ENCODE data around the gene FGG.

FGG gene

GRCh38 chr4:154612472-154613414 is at the start of gene FGG:
FGG (minus strand) TSS chr4:154612656; CDS start chr4:154612609, 47 bp downstream.
- Mint-ChIP-seq H3K27ac (no peak within 1 kb of the TSS), H3K9me3 (no peaks in the 10 kb centered on the region), H3K27me3 (peaks cover 9% of the 10 kb centered on the region), H3K4me1 (peaks cover 8% of the 10 kb centered on the region), H3K4me3 (no peak within 1 kb of the TSS)
- DNase-seq (no peak), ATAC-seq (no peak)

DNA sequence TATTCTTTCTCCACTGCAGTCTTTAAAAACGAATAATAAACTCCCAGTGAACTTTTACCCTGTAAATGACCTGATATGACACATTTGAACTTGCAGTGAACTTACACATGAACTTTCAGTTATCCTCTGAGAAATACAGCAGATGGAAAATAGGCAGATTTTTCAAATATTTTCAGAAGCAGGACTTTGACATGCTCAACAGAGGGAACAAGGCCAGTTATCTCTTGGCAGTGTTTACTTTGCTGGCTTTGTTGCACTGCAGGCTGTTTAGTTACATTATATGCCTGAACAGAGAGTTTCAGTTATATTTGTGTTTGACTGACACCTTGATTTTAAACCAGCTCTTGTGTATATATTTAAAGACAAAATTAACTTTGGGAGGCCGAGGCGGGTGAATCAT is 47.6 kb upstream of the FGG start:
- Mint-ChIP-seq H3K27me3 (peaks cover 9% of the 10 kb centered on the region), H3K27ac (no peak overlapping the region), H3K4me3 (no peak overlapping the region), H3K4me1 (no peaks in the 10 kb centered on the region), H3K9me3 (no peaks in the 10 kb centered on the region)
- ATAC-seq (no peak), DNase-seq (no peak)

DNA sequence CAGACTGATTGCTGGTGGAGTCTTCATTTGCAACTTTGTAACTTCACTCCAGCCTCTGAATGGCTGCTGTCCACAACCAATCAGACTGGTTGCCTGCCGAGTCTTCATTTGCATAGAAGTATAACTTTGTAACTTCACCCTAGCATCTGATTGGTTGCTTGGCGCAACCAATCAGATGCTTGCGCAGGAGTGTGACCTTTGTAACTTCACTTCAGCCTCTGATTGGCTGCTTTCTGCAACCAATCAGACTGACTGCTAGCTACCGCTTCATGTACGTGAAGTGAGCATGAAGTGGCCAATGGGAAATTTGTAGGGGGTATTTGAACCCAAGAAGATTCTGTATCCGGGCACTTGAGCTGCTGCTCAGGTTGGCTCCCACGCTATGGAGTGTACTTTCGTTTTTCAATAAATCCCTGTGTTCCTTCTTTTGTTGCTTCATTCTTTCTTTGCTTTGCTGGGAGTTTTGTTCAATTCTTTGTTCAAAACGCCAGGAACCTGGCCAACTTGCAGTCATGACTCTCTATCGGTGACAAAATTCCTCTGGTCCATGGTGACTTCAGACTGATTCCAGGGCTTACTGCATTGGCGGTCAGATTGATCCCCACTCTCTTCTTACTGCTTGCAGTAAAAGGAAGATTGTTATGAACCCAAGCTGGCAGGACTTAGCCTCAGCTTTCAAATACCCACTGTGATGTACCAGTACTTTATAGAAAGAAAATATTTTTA is 46.4 kb upstream of the FGG start:
- Mint-ChIP-seq H3K27ac (no peak overlapping the region), H3K27me3 (peaks cover 12% of the 10 kb centered on the region), H3K9me3 (no peaks in the 10 kb centered on the region), H3K4me3 (no peak overlapping the region), H3K4me1 (no peaks in the 10 kb centered on the region)
- DNase-seq: no peak
- ATAC-seq: no peak

- ATAC-seq: no peak
- Mint-ChIP-seq H3K4me1 (no peaks in the 10 kb centered on the region), H3K27ac (no peak overlapping the region), H3K27me3 (peaks cover 21% of the 10 kb centered on the region), H3K4me3 (no peak overlapping the region), H3K9me3 (no peaks in the 10 kb centered on the region)
- no peak for DNase-seq
Observed at GRCh38 chr4:154643493-154643892, 31.0 kb upstream of the FGG start.

DNA sequence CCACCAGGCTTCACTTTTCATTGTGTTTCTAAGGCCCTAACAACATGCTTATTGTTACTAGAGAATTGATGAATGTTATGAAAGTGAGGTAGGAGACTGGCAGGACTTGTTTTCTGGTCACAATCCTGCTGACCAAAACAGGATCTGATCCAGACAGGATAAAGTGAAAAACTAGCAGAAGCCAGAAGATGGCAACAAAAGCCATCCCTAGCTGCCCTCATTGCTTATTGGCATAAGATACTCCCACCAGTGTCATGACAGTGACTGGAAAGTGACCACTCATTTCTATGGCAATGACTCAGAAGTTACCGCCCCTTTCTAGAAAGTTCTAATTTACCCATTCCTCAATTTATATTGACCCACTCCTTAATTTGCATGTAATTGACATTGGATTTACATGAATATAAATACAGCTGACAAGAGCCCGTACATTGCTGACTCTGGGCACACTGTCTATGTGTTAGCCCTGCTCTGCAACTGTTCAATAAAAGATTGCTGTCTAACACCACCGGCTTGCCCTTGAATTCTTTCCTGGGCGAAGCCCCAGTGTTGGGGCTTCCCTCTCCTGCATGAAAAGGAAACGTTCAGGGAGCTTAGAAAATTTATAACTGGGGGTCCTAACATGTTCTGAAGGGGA is 30.0 kb upstream of the FGG start:
- Mint-ChIP-seq H3K4me3 (no peak overlapping the region), H3K4me1 (no peaks in the 10 kb centered on the region), H3K27ac (no peak overlapping the region), H3K27me3 (peaks cover 12% of the 10 kb centered on the region), H3K9me3 (no peaks in the 10 kb centered on the region)
- DNase-seq: no peak
- no peak for ATAC-seq

DNA sequence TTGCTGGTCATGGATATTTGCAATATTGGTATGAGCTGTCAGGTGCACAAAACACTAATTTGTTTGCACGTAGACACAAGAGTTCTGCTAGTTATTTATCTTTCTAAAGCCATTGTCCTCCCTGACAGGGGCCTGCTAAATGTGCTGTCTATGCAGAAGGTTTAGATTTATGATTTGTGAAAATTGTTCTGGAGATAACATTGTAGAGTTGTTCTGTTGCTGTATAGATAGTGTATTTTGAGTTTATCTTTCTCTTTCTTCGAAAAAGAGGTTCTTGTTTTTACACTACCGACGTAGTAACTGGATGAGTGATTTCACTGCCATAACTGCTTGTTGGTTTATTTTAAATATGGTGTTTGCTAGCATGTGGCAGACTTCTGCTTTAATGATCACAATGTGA is 28.5 kb upstream of the FGG start:
- DNase-seq (no peak), ATAC-seq (no peak)
- H3K9me3 Mint-ChIP-seq: no peaks in the 10 kb centered on the region
- H3K4me1 Mint-ChIP-seq: no peaks in the 10 kb centered on the region
- H3K4me3 Mint-ChIP-seq: no peak overlapping the region
- H3K27me3 Mint-ChIP-seq: peaks cover 7% of the 10 kb centered on the region
- no peak overlapping the region for H3K27ac Mint-ChIP-seq

DNA sequence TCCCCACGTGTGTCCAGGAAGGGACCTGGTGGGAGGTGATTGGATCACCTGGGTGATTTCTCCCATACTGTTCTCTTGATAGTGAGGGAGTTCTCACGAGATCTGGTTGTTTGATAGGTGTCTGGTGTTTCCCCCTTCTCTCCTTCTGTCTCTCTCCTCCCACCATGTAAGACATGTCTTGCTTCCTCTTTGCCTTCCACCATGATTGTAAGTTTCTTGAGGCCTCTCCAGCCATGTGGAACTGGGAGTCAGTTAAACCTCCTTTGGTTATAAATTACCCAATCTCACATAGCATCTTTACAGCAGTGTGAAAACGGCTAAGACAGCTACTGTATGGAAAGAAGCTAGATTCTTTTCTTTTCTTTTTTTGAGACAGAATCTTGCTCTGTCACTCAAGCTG is 21.6 kb upstream of the FGG start:
- Mint-ChIP-seq H3K27ac (no peak overlapping the region), H3K4me1 (no peaks in the 10 kb centered on the region), H3K9me3 (no peaks in the 10 kb centered on the region), H3K4me3 (no peak overlapping the region), H3K27me3 (peaks cover 29% of the 10 kb centered on the region)
- DNase-seq (no peak), ATAC-seq (no peak)

DNA sequence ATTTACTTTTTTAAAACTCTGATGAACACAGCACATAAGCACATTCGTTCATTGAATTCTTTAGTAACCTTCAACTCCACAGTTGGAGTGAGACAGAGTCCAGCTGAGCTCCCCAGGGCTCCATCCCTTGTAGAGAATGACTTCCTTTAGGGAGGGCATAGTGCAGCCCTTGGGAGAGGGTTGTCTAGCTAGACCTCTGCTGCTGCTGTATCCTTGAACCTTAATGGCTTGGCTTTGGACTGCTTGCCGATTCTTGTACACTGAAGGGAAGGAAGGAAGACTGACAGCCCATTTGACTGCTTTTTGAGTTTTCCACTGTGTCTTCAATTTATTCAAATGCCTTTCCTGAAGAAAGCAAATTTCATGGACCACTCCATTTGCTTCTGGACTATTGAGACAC is 19.4 kb upstream of the FGG start:
- no peak overlapping the region for H3K27ac Mint-ChIP-seq
- no peaks in the 10 kb centered on the region for H3K4me1 Mint-ChIP-seq

DNA sequence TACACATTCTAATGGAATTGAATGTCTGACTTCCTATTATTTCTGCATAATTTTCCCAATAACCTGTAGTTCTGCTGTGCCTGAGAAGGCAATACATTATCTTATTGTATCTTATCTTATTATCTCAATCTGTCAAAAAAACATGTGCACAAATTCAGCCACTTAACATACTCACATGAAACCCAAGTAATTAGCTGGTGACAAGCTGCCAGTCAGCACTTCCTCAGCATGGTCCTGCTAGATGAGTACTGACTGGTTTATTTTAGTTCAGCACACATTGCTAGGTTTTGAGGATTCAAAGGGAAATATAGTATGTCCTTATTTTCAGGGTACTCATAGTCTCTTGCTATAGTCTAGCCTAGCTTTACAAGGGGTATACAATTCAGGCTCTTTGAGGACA is 17.9 kb upstream of the FGG start:
- Mint-ChIP-seq H3K27ac (no peak overlapping the region), H3K27me3 (peaks cover 33% of the 10 kb centered on the region), H3K4me3 (no peak overlapping the region), H3K4me1 (peaks cover 4% of the 10 kb centered on the region), H3K9me3 (no peaks in the 10 kb centered on the region)
- DNase-seq: no peak
- ATAC-seq: no peak

More for the DNA sequence above, 19.4 kb upstream of the FGG start:
- DNase-seq (no peak), ATAC-seq (no peak)
- Mint-ChIP-seq H3K9me3 (no peaks in the 10 kb centered on the region), H3K4me3 (no peak overlapping the region), H3K27me3 (peaks cover 28% of the 10 kb centered on the region)

GRCh38 chr4:154626793-154627484 is 14.5 kb upstream of the FGG start:
- no peak overlapping the region for H3K4me3 Mint-ChIP-seq
- no peak overlapping the region for H3K27ac Mint-ChIP-seq
- ATAC-seq (peak; percentile 95), DNase-seq (peak; percentile 65 to 73)
- H3K27me3 Mint-ChIP-seq: peaks cover 34% of the 10 kb centered on the region
- H3K9me3 Mint-ChIP-seq: no peaks in the 10 kb centered on the region
- peaks cover 4% of the 10 kb centered on the region for H3K4me1 Mint-ChIP-seq

DNA sequence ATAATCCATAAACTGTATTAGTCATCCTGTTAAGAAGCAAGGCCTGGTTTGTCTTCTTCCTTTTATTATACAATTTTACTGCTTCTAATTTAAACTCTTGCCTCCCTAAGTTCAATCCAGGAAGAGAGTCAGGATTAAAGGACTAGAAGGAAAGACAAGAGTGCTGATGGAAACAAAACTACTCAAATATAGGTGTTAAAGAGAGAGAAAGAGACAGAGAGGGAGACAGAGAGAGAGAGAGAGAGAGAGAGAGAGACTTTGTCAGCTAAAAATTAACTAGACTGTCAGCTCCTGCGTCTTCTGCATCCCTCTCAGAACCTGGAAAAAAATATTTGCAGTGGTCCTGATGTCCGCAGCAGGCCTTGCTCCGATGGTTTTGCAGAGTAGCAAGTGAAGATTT is 13.5 kb upstream of the FGG start:
- Mint-ChIP-seq H3K4me3 (peak overlapping the region in 1 of 2 donors; percentile 34), H3K4me1 (peaks cover 4% of the 10 kb centered on the region), H3K27ac (no peak overlapping the region), H3K27me3 (peaks cover 31% of the 10 kb centered on the region), H3K9me3 (no peaks in the 10 kb centered on the region)
- DNase-seq (no peak), ATAC-seq (no peak)

GRCh38 chr4:154623995-154624394 is 11.5 kb upstream of the FGG start:
- no peak overlapping the region for H3K4me3 Mint-ChIP-seq
- no peaks in the 10 kb centered on the region for H3K9me3 Mint-ChIP-seq
- no peak overlapping the region for H3K27ac Mint-ChIP-seq
- peaks cover 4% of the 10 kb centered on the region for H3K4me1 Mint-ChIP-seq
- no peak for DNase-seq
- H3K27me3 Mint-ChIP-seq: peaks cover 20% of the 10 kb centered on the region
- no peak for ATAC-seq

DNA sequence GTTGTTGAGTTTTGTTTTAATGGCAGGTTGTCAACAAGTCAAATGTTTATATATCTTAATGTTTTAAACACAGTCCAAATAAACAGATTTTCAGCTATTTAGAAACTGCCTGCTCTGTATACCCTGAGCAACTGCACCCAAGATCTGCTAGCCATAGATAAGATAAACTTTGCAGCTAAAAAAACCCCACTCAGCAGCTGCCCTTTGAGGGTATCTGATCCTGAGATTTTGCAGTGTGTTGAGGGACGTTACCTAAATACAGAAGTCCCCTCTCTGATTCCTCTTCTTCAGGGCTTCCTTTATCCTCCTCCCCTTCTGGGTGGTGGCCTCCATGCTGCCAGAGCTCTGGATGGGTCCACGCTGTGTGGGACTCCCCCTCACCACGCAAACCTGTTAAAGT is 11.0 kb upstream of the FGG start:
- Mint-ChIP-seq H3K27ac (no peak overlapping the region), H3K4me3 (no peak overlapping the region), H3K4me1 (peaks cover 4% of the 10 kb centered on the region), H3K9me3 (no peaks in the 10 kb centered on the region), H3K27me3 (peaks cover 20% of the 10 kb centered on the region)
- no peak for ATAC-seq
- no peak for DNase-seq

DNA sequence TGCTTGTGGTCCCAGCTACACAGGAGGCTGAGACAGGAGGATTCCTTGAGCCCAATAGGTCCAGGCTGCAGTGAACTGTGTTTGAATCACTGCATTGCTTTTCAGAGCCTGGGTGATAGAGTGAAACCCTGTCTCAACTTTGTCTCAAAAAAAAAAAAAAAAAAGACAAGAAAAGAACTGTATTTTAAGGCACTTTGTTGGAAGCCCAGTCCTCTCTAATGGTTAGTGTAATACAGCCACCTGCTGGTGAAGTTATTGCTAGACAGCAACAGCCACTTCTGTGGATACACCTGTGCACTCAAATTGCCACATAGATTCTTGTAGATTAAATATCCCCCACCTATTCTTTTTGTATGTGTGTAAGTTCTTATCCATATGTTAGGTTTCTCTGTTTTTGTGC is 10.1 kb upstream of the FGG start:
- DNase-seq: peak in 1 of 2 donors; percentile 15
- no peak overlapping the region for H3K27ac Mint-ChIP-seq
- H3K4me1 Mint-ChIP-seq: peaks cover 4% of the 10 kb centered on the region
- H3K4me3 Mint-ChIP-seq: no peak overlapping the region
- peaks cover 20% of the 10 kb centered on the region for H3K27me3 Mint-ChIP-seq
- ATAC-seq: peak; percentile 41
- no peaks in the 10 kb centered on the region for H3K9me3 Mint-ChIP-seq

DNA sequence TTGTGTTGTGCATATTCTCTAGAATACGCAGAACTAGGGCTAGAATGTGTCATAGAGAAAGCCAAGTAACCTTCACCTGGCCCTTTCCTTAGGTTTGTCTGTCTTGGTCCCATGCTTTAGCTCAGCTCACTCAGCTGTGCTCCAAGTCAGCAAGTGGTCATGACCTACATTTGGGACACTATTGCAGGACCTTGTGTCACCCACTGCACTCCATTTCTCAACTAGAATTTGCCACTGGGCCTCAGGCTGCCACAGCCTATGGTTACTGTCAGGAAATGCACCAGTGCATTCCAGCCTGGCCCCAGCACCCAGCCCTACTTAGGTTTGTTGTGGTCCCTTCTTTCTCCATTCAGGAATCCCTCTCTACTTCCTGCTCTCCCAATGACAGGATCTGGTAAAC is 7.7 kb upstream of the FGG start:
- Mint-ChIP-seq H3K27ac (no peak overlapping the region), H3K27me3 (peaks cover 9% of the 10 kb centered on the region), H3K9me3 (no peaks in the 10 kb centered on the region), H3K4me3 (no peak overlapping the region), H3K4me1 (peaks cover 8% of the 10 kb centered on the region)
- no peak for ATAC-seq
- DNase-seq: no peak
